Right atrium auricular region (tissue), 2 donors: ENCODE results near the gene QRICH2. TPM values are rescaled to one million over a fixed set of nuclear protein-coding genes. Genes with fewer than 3 reads are reported as not detected.
"Not testable (repeated sequence)": the region's sequence is repeated elsewhere in the genome, so short reads cannot be mapped to it uniquely, and the experiment has no call there.

Source experiments
- DNase-seq: peaks from one replicate; pipeline ENCODE4 v3.0.0-alpha.2; 2019; ENCODE audit warnings: low spot score
- H3K27ac ChIP-seq, 2 donors: fragments of 200-600 bp; sonication (generic); 1 replicate in 1 of 2; 2 replicates in 1 of 2; pipeline ENCODE4 v1.5.1; 2016 to 2019
- H3K27me3 ChIP-seq, 2 donors: fragments of 200-600 bp; sonication (generic); one replicate each; pipeline versions ENCODE4 v1.5.1 to v1.6.0; 2017 to 2019
- H3K36me3 ChIP-seq: fragments of 200-600 bp; sonication (generic); one replicate; pipeline ENCODE4 v1.5.1; 2016
- H3K4me1 ChIP-seq, 2 donors: fragments of 200-600 bp; sonication (generic); one replicate each; pipeline versions ENCODE4 v1.5.1 to v1.6.0; 2017 to 2019
- H3K4me3 ChIP-seq, 2 donors: fragments of 200-600 bp; sonication (generic); 1 replicate in 1 of 2; 2 replicates in 1 of 2; pipeline ENCODE4 v1.5.1; 2017 to 2019; ENCODE audit warnings: mild to moderate bottlenecking in 1 of 2, moderate library complexity in 1 of 2
- H3K9me3 ChIP-seq, 2 donors: fragments of 200-600 bp; sonication (generic); one replicate each; pipeline ENCODE4 v1.5.1; 2019
- total RNA-seq, 2 donors: library from RNA; depleted of rRNA; stranded (reverse); fragments of >200 nt; gene quantifications; one replicate each; pipeline ENCODE4 v1.1.0, GENCODE V29; 2016
- TF ChIP-seq, protein P1 (sequence below), 2 donors: fragments of 200-600 bp; sonication (generic); IDR thresholded peaks; one replicate each; pipeline ENCODE4 v1.5.1; 2019; ENCODE audit warnings: antibody characterized with exemption in 2 of 2

Gene QRICH2
- total RNA-seq, 2 donors from 2014 or later, result 1.1 to 1.2 TPM

GRCh38 chr17:76260669-76261068 lies 47.4 kb downstream of the QRICH2 start:
- H3K27ac ChIP-seq, result no peak overlapping the region
- H3K4me3 ChIP-seq, result no peak overlapping the region
- H3K4me1 ChIP-seq, result peaks cover 0 to 22% of the 10 kb centered on the region in 2 donors
- H3K27me3 ChIP-seq, result no peaks in the 10 kb centered on the region
- DNase-seq, result no peak
- H3K36me3 ChIP-seq, result no peaks in the 10 kb centered on the region
- TF ChIP-seq, protein P1, sequence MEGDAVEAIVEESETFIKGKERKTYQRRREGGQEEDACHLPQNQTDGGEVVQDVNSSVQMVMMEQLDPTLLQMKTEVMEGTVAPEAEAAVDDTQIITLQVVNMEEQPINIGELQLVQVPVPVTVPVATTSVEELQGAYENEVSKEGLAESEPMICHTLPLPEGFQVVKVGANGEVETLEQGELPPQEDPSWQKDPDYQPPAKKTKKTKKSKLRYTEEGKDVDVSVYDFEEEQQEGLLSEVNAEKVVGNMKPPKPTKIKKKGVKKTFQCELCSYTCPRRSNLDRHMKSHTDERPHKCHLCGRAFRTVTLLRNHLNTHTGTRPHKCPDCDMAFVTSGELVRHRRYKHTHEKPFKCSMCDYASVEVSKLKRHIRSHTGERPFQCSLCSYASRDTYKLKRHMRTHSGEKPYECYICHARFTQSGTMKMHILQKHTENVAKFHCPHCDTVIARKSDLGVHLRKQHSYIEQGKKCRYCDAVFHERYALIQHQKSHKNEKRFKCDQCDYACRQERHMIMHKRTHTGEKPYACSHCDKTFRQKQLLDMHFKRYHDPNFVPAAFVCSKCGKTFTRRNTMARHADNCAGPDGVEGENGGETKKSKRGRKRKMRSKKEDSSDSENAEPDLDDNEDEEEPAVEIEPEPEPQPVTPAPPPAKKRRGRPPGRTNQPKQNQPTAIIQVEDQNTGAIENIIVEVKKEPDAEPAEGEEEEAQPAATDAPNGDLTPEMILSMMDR (IDR thresholded peaks at IDR 0.05), result no peak
- no peaks in the 10 kb centered on the region for H3K9me3 ChIP-seq

- Histone ChIP-seq H3K27me3 (no peaks in the 10 kb centered on the region), H3K9me3 (no peaks in the 10 kb centered on the region), H3K4me3 (no peak overlapping the region), H3K27ac (no peak overlapping the region), H3K4me1 (peaks cover 0 to 22% of the 10 kb centered on the region in 2 donors), H3K36me3 (no peaks in the 10 kb centered on the region)
- no peak for DNase-seq
- TF ChIP-seq, protein P1 (IDR thresholded peaks at IDR 0.05), result no peak
These were observed 47.9 kb downstream of the QRICH2 start for GRCh38 chr17:76260220-76260619.

- not testable (repeated sequence) for H3K9me3 ChIP-seq, DNase-seq, H3K4me3 ChIP-seq, H3K27ac ChIP-seq, H3K4me1 ChIP-seq, H3K36me3 ChIP-seq, H3K27me3 ChIP-seq
These were observed 51.5 kb downstream of the QRICH2 start for GRCh38 chr17:76256430-76257050.

GRCh38 chr17:76255801-76256429 lies 52.2 kb downstream of the QRICH2 start:
- H3K27me3 ChIP-seq, result no peaks in the 10 kb centered on the region
- no peak overlapping the region for H3K27ac ChIP-seq
- H3K4me1 ChIP-seq, result peaks cover 0 to 5% of the 10 kb centered on the region in 2 donors
- DNase-seq, result no peak
- H3K36me3 ChIP-seq, result no peaks in the 10 kb centered on the region
- no peaks in the 10 kb centered on the region for H3K9me3 ChIP-seq
- TF ChIP-seq, protein P1 (IDR thresholded peaks at IDR 0.05), result no peak
- H3K4me3 ChIP-seq, result no peak overlapping the region

DNA sequence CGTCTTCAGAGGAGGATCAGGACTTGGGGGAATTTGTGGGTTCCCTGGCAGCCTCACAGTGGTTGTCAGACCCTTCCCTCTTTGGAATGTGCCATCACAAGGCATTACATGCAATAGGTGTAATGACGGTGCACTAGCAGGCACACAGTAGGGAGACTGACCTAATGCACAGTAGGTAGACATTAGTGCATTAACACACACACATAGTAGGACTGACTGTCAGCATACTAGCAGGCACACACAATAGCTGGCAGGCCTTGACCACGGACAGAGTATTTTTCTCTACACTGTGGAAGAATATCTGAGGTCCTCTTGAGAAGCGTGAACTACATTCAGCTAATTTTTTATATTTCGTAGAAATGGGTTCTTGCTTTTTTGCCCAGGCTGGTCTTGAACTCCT lies 53.8 kb downstream of the QRICH2 start:
- TF ChIP-seq, protein P1 (IDR thresholded peaks at IDR 0.05), result no peak
- no peaks in the 10 kb centered on the region for H3K36me3 ChIP-seq
- H3K4me1 ChIP-seq, result peaks cover 0 to 1% of the 10 kb centered on the region in 2 donors
- no peaks in the 10 kb centered on the region for H3K27me3 ChIP-seq
- H3K27ac ChIP-seq, result no peak overlapping the region
- H3K4me3 ChIP-seq, result no peak overlapping the region
- DNase-seq, result no peak
- H3K9me3 ChIP-seq, result no peaks in the 10 kb centered on the region

DNA sequence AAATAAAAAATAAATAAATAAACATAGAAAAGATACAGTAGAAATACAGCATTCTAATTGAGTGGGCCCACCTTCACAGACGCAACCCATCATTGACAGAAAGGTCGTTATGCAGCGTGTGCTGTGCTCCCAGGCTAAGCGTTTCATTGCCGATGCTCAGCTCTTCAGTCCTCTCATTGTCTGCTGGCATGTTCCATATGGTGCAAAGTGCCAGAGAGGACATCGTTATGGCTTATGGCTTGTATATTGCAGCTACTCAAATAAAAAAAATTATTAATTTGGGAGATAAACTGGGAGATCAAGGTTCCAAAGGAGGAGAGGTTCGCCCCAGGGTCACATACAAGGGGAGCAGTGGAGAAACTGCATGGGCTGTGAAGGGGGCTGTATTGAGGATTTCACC lies 54.2 kb downstream of the QRICH2 start:
- H3K4me1 ChIP-seq, result no peaks in the 10 kb centered on the region
- TF ChIP-seq, protein P1 (IDR thresholded peaks at IDR 0.05), result no peak
- H3K4me3 ChIP-seq, result no peak overlapping the region
- H3K27ac ChIP-seq, result no peak overlapping the region
- no peaks in the 10 kb centered on the region for H3K36me3 ChIP-seq
- DNase-seq, result no peak
- H3K9me3 ChIP-seq, result no peaks in the 10 kb centered on the region
- H3K27me3 ChIP-seq, result no peaks in the 10 kb centered on the region

DNA sequence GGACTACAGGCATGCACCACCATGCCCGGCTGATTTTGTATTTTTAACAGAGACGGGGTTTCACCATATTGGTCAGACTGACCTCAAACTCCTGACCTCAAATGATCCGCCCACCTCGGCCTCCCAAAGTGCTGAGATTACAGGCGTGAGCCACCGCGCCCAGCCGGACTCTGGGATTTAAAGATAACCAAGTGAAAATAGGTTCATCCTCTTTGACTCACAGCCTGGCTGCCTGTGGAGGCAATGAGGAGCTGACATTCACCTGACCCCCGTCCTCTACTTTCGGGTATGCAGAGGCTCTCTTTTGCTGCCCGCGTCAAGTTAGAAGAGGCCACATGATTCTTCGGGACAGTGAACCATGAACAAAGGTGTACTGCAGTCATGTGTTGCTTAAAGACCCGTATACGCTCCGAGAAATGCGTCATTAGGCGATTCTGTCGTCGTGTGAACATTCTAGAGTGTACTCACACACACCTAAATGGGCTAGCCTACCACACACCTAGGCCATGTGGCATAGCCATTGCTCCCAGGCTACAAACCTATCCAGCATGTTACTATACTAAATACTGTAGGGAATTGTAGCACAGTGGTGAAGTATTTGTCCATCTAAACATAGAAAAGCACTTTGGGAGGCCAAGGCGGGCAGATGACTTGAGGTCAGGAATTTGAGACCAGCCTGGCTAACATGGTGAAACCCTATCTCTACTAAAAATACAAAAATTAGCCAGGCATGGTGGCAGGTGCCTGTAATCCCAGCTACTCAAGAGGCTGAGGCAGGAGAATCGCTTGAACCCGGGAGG lies 54.9 kb downstream of the QRICH2 start:
- H3K36me3 ChIP-seq, H3K4me1 ChIP-seq, H3K9me3 ChIP-seq, DNase-seq, H3K4me3 ChIP-seq, H3K27me3 ChIP-seq: not testable (repeated sequence)
- H3K27ac ChIP-seq, result peak overlapping the region; percentile 51 to 71
